Measurements from ENCODE around the gene KDELR3.

KDELR3 gene

GRCh38 chr22:38440747-38441350 is 27.0 kb upstream of the KDELR3 start:
- no peak for DNase-seq

GRCh38 chr22:38441620-38442287 is 26.1 kb upstream of the KDELR3 start:
- no peak for DNase-seq

GRCh38 chr22:38442967-38443627 is 24.8 kb upstream of the KDELR3 start:
- DNase-seq: no peak

GRCh38 chr22:38443628-38444521 is 24.0 kb upstream of the KDELR3 start:
- DNase-seq: no peak

- DNase-seq: no peak
These were observed 23.1 kb upstream of the KDELR3 start for GRCh38 chr22:38444783-38445182.

GRCh38 chr22:38446018-38446601 is 21.8 kb upstream of the KDELR3 start:
- DNase-seq: no peak

- no peak for DNase-seq
These were observed 18.8 kb upstream of the KDELR3 start for GRCh38 chr22:38448945-38449745.

- DNase-seq: no peak
These were observed 18.1 kb upstream of the KDELR3 start for GRCh38 chr22:38449776-38450175.

- no peak for DNase-seq
These were observed 17.6 kb upstream of the KDELR3 start for GRCh38 chr22:38450234-38450797.

- no peak for DNase-seq
These were observed 16.5 kb upstream of the KDELR3 start for GRCh38 chr22:38451404-38451803.

GRCh38 chr22:38451864-38452263 is 16.0 kb upstream of the KDELR3 start:
- no peak for DNase-seq

- DNase-seq: no peak
These were observed 15.4 kb upstream of the KDELR3 start for GRCh38 chr22:38452373-38453065.

GRCh38 chr22:38453066-38453672 is 14.7 kb upstream of the KDELR3 start:
- no peak for DNase-seq

GRCh38 chr22:38453996-38454352 is 13.9 kb upstream of the KDELR3 start:
- DNase-seq: no peak

- DNase-seq: no peak
These were observed 13.4 kb upstream of the KDELR3 start for GRCh38 chr22:38454353-38455075.

GRCh38 chr22:38455076-38455529 is 12.8 kb upstream of the KDELR3 start, which contains the start of gene KCNJ4:
KCNJ4 (minus strand) TSS chr22:38455199; CDS start chr22:38428132, 27,067 bp downstream.
- no peak for DNase-seq

- DNase-seq: no peak
These were observed 12.2 kb upstream of the KDELR3 start for GRCh38 chr22:38455530-38456271.

- no peak for DNase-seq
These were observed 11.5 kb upstream of the KDELR3 start for GRCh38 chr22:38456272-38456835.
